ENCODE results near the gene TMEM80.

GRCh38 chr11:659532-660085 lies 36.0 kb upstream of the TMEM80 start:
- TF ChIP-seq, protein P1, sequence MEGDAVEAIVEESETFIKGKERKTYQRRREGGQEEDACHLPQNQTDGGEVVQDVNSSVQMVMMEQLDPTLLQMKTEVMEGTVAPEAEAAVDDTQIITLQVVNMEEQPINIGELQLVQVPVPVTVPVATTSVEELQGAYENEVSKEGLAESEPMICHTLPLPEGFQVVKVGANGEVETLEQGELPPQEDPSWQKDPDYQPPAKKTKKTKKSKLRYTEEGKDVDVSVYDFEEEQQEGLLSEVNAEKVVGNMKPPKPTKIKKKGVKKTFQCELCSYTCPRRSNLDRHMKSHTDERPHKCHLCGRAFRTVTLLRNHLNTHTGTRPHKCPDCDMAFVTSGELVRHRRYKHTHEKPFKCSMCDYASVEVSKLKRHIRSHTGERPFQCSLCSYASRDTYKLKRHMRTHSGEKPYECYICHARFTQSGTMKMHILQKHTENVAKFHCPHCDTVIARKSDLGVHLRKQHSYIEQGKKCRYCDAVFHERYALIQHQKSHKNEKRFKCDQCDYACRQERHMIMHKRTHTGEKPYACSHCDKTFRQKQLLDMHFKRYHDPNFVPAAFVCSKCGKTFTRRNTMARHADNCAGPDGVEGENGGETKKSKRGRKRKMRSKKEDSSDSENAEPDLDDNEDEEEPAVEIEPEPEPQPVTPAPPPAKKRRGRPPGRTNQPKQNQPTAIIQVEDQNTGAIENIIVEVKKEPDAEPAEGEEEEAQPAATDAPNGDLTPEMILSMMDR (IDR thresholded peaks at IDR 0.05; ENCODE audit: extremely low read depth in 1 of 2, insufficient read depth in 1 of 2, low read depth in 1 of 2, low read length in 2 of 2): no peak
- no peak for TF ChIP-seq POLR2A (IDR thresholded peaks at IDR 0.05; ENCODE audit: low read depth, low read length)
- TF ChIP-seq MYC (IDR thresholded peaks at IDR 0.05; ENCODE audit: low read depth, low read length): no peak
- TF ChIP-seq POLR2AphosphoS5 (IDR thresholded peaks at IDR 0.05; ENCODE audit: insufficient read depth, low read depth, low read length): no peak
- TF ChIP-seq JUN (IDR thresholded peaks at IDR 0.05; ENCODE audit: borderline replicate concordance, insufficient read depth, insufficient read length, low read depth): no peak

Data from endothelial cell of umbilical vein (primary cell).